Right renal cortex interstitium (tissue), 3 donors: ENCODE data around the gene BIN2. TPM values are rescaled to one million over a fixed set of nuclear protein-coding genes. Genes with fewer than 3 reads are reported as not detected.

ENCODE experiments used
- polyA plus RNA-seq, 3 donors: library from polyadenylated mRNA; unstranded; fragments of 120-200 nt; gene quantifications; one replicate each; pipeline ENCODE4 v1.2.1, GENCODE V29; 2013; ENCODE audit not compliant: insufficient read length in 3 of 3

Gene BIN2
- polyA plus RNA-seq, 3 donors: 3.1 to 4.2 (median 3.7) TPM

Other genes with a start within 250 kb of the BIN2 start
- 10 to 100 TPM; 35.4 to 38.4 (median 35.7) TPM for gene CSRNP2, start 240.6 kb downstream of the BIN2 start, polyA plus RNA-seq
- 10 to 100 TPM; 56.6 to 59.6 (median 58.6) TPM for gene TFCP2, start 151.0 kb downstream of the BIN2 start, polyA plus RNA-seq
- 1 to 10 TPM; 6.2 to 6.7 (median 6.2) TPM for gene POU6F1, start 106.1 kb downstream of the BIN2 start, polyA plus RNA-seq
- 100 to 1,000 TPM; 316 to 335 (median 325) TPM for gene DAZAP2, start 85.3 kb downstream of the BIN2 start, polyA plus RNA-seq
- gene SMAGP, start 53.8 kb downstream of the BIN2 start, polyA plus RNA-seq: 10 to 100 TPM; 25.4 to 25.9 (median 25.4) TPM
- gene CELA1, start 22.5 kb upstream of the BIN2 start, polyA plus RNA-seq: not detected
- 1 to 10 TPM; 4.5 to 5.5 (median 5.3) TPM for gene GALNT6, start 67.2 kb upstream of the BIN2 start, polyA plus RNA-seq
- gene SLC4A8, start 100.7 kb upstream of the BIN2 start, polyA plus RNA-seq: 1 to 10 TPM; 2.7 to 4.1 (median 3.3) TPM